Peyer's patch (tissue), 4 donors: ENCODE results near the gene CPXM1. TPM values are rescaled to one million over a fixed set of nuclear protein-coding genes. Genes with fewer than 3 reads are reported as not detected.

Experiments
- DNase-seq, 3 donors: peaks; one replicate each; pipeline ENCODE4 v3.0.0-alpha.2; 2017 to 2019
- H3K27ac ChIP-seq, 4 donors: fragments of 200-600 bp; sonication (generic); one replicate each; pipeline ENCODE4 v1.5.1; 2016 to 2019
- H3K27me3 ChIP-seq, 2 donors: fragments of 200-600 bp; sonication (generic); one replicate each; pipeline ENCODE4 v1.5.1; 2019
- H3K36me3 ChIP-seq, 3 donors: fragments of 200-600 bp; sonication (generic); one replicate each; pipeline ENCODE4 v1.5.1; 2016 to 2019
- H3K4me1 ChIP-seq, 4 donors: fragments of 200-600 bp; sonication (generic); one replicate each; pipeline ENCODE4 v1.5.1; 2016 to 2019
- H3K4me3 ChIP-seq, 4 donors: fragments of 200-600 bp; sonication (generic); 1 replicate in 3 of 4; 2 replicates in 1 of 4; pipeline ENCODE4 v1.5.1; 2016 to 2019; ENCODE audit warnings: mild to moderate bottlenecking in 1 of 4
- H3K9me3 ChIP-seq, 4 donors: fragments of 200-600 bp; sonication (generic); one replicate each; pipeline ENCODE4 v1.5.1; 2016 to 2019; ENCODE audit warnings: mild to moderate bottlenecking in 1 of 4
- POLR2A ChIP-seq, 2 donors: fragments of 450-650 bp; IDR thresholded peaks; one replicate each; pipeline ENCODE4 v1.5.1; 2017; ENCODE audit warnings: antibody characterized with exemption in 2 of 2, mild to moderate bottlenecking in 2 of 2, moderate library complexity in 2 of 2
- total RNA-seq, 4 donors: library from RNA; depleted of rRNA; stranded (reverse); fragments of >200 nt; gene quantifications; one replicate each; pipeline ENCODE4 v1.1.0, GENCODE V29; 2016
- TF ChIP-seq, protein P1 (sequence below), 6 experiments: fragments of 450-650 bp in 4 of 6; fragments of 200-600 bp in 2 of 6; sonication (generic) in 1 of 6; IDR thresholded peaks; one replicate each; pipeline ENCODE4 v1.5.1; 2017 to 2019; ENCODE audit warnings: antibody characterized with exemption in 6 of 6, mild to moderate bottlenecking in 3 of 6, moderate library complexity in 1 of 6

CPXM1 gene
- total RNA-seq, 4 donors from 2014 or later = 1.1 to 2.5 (median 1.2) TPM; not detected in 1

DNA sequence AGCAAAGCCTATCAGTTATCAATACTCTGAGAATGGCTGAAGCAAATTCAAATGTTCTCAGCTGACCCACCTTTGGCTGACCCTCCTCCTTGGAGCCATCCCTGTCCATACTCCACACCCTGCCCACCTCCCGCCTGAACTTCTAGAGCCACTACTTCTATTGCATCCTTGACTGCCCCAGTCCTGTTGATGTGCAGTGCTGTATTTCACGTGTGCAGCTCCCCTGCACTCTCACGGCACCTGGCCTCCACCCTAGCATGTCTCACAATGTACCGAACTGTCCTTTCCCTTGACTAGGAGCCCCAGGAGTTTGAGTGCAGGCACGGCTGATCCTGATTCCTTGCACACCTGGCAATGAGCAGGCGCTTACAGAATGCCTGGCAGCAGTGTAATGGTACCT is 7.0 kb downstream of the CPXM1 start:
- no peak for TF ChIP-seq POLR2A (IDR thresholded peaks at IDR 0.05)
- TF ChIP-seq, protein P1, sequence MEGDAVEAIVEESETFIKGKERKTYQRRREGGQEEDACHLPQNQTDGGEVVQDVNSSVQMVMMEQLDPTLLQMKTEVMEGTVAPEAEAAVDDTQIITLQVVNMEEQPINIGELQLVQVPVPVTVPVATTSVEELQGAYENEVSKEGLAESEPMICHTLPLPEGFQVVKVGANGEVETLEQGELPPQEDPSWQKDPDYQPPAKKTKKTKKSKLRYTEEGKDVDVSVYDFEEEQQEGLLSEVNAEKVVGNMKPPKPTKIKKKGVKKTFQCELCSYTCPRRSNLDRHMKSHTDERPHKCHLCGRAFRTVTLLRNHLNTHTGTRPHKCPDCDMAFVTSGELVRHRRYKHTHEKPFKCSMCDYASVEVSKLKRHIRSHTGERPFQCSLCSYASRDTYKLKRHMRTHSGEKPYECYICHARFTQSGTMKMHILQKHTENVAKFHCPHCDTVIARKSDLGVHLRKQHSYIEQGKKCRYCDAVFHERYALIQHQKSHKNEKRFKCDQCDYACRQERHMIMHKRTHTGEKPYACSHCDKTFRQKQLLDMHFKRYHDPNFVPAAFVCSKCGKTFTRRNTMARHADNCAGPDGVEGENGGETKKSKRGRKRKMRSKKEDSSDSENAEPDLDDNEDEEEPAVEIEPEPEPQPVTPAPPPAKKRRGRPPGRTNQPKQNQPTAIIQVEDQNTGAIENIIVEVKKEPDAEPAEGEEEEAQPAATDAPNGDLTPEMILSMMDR (IDR thresholded peaks at IDR 0.05) = no peak
- H3K4me1 ChIP-seq = no peaks in the 10 kb centered on the region
- H3K9me3 ChIP-seq = no peaks in the 10 kb centered on the region
- no peak overlapping the region for H3K4me3 ChIP-seq
- DNase-seq = no peak
- H3K36me3 ChIP-seq = no peaks in the 10 kb centered on the region
- no peak overlapping the region for H3K27ac ChIP-seq
- H3K27me3 ChIP-seq = no peaks in the 10 kb centered on the region

DNA sequence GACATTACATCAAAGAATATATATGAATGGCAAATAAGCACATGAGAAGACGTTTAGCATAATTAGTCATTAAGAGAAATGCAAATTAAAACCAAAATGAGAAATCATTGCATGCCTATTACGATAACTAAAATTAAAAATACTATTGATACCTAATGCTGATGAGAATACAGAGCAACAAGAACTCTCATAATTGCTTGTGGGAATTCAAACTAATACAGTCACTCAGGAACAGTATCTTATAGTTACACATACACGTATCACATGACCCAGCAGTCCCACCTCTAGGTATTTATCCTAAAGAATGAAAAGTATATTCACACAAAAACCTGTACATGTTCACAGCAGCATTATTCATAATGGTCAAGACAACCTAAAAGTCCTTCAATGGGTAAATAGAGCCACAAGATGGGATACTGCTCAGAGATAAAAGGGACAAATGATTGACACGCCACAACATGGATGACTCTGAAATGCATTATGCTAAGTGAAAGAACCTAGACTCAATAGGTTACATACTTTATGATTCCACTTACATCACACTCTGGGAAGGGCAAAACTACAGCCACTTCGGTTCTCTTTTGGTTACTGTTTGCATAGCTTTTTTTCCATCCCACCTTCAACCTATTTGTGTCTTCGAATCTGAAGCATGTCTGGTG is 16.4 kb downstream of the CPXM1 start:
- no peak overlapping the region for H3K27ac ChIP-seq
- TF ChIP-seq, protein P1 (IDR thresholded peaks at IDR 0.05) = no peak
- no peak for TF ChIP-seq POLR2A (IDR thresholded peaks at IDR 0.05)
- H3K36me3 ChIP-seq = no peaks in the 10 kb centered on the region
- no peak for DNase-seq
- no peak overlapping the region for H3K4me3 ChIP-seq
- no peaks in the 10 kb centered on the region for H3K4me1 ChIP-seq
- no peaks in the 10 kb centered on the region for H3K27me3 ChIP-seq
- H3K9me3 ChIP-seq = no peaks in the 10 kb centered on the region

DNA sequence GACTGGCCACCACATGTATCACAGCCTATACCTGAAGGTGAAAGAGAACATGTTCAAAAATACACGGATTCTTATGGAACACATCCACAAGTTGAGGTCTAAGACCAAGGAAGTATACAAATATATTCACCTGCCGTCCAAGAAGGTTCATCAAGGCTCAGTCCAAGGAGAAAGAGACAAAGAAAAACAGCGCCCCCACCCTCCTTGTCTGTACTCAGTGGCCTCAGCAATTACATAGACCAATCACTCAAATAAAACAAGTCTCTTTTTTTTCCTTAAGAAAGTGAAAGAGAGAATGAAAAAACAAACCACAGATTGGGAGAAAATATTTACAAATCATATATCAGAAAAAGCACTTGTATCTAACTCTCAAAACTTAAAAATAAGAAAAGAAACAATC is 19.5 kb downstream of the CPXM1 start:
- TF ChIP-seq, protein P1 (IDR thresholded peaks at IDR 0.05) = no peak
- TF ChIP-seq POLR2A (IDR thresholded peaks at IDR 0.05) = no peak

DNA sequence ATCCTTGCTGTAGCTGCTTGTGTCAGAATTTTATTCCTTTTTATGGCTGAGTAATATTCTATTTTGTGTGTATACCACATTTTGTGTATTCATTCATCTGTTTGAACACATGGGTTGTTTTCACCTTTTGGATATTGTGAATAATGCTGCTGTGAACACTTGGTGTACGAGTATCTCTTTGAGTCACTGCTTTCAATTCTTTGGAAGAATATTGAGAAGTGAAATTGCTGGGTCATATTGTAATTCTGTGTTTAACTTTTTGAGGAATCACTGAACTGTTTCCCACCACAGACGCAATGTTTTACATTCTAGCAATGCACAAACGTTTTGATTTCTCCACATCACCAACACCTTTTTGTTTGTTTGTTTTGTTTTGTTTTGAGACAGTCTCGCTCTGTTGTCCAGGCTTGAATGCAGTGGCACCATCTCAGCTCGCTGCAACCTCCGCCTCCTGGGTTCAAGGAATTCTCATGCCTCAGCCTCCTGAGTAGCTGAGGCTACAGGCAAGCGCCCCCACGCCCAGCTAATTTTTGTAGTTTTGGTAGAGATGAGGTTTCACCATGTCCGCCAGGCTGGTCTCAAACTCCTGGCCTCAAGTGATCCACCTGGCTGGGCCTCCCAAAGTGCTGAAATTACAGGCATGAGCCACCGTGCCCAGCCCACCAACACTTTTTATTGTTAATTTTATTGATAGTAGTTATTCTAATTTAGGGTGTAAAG is 21.7 kb downstream of the CPXM1 start:
- Histone ChIP-seq H3K9me3 (no peaks in the 10 kb centered on the region), H3K27ac (no peak overlapping the region), H3K36me3 (no peaks in the 10 kb centered on the region), H3K4me3 (no peak overlapping the region), H3K4me1 (no peaks in the 10 kb centered on the region), H3K27me3 (no peaks in the 10 kb centered on the region)
- TF ChIP-seq, protein P1 (IDR thresholded peaks at IDR 0.05) = no peak
- no peak for TF ChIP-seq POLR2A (IDR thresholded peaks at IDR 0.05)
- peak in 1 of 3 donors; percentile 30 for DNase-seq

More for the DNA sequence above, 19.5 kb downstream of the CPXM1 start:
- Histone ChIP-seq H3K27ac (no peak overlapping the region), H3K4me1 (no peaks in the 10 kb centered on the region), H3K9me3 (no peaks in the 10 kb centered on the region), H3K27me3 (no peaks in the 10 kb centered on the region), H3K36me3 (no peaks in the 10 kb centered on the region), H3K4me3 (no peak overlapping the region)
- DNase-seq = no peak

DNA sequence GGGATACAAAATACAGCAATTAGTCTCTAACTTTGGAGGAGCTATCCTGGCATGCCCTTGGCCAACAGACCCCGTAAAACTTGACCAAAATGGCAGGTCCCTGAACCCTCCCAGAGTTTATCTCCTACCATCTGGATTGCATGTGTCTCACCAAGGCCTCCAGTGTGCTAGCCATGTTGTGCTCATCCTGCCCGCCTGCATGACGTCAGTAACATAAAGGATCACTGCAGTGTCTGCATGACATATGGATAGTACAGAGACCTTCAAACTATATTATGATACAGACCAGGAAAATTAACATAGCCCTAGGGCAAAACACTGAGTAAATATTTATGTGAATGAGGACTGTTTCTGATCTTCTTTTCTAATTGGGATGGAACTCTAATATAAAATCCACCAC is 25.3 kb downstream of the CPXM1 start:
- DNase-seq = no peak
- Histone ChIP-seq H3K27ac (no peak overlapping the region), H3K4me3 (no peak overlapping the region), H3K4me1 (no peaks in the 10 kb centered on the region), H3K27me3 (no peaks in the 10 kb centered on the region), H3K9me3 (no peaks in the 10 kb centered on the region), H3K36me3 (no peaks in the 10 kb centered on the region)
- TF ChIP-seq, protein P1 (IDR thresholded peaks at IDR 0.05) = no peak
- no peak for TF ChIP-seq POLR2A (IDR thresholded peaks at IDR 0.05)
